HG02623 (cell line): ENCODE measurements around the gene PRRT4.

ENCODE experiments used
- ATAC-seq: cut with Tn5 transposase; IDR thresholded peaks from one replicate; pipeline ENCODE4 v1.9.1; 2021; ENCODE audit warnings: moderate library complexity; ENCODE audit not compliant: unreplicated experiment

PRRT4 gene

GRCh38 chr7:128395748-128396147 is 34.3 kb upstream of the PRRT4 start:
- no peak for ATAC-seq

- no peak for ATAC-seq
Observed at GRCh38 chr7:128394904-128395496, 33.5 kb upstream of the PRRT4 start.

GRCh38 chr7:128393526-128394330 is 32.2 kb upstream of the PRRT4 start:
- no peak for ATAC-seq

- ATAC-seq = no peak
Observed at GRCh38 chr7:128392446-128393327, 31.2 kb upstream of the PRRT4 start.

- no peak for ATAC-seq
Observed at GRCh38 chr7:128391805-128392204, 30.3 kb upstream of the PRRT4 start.

- no peak for ATAC-seq
Observed at GRCh38 chr7:128390871-128391565, 29.5 kb upstream of the PRRT4 start.

- ATAC-seq = no peak
Observed at GRCh38 chr7:128389618-128390329, 28.3 kb upstream of the PRRT4 start.

GRCh38 chr7:128389085-128389617 is 27.7 kb upstream of the PRRT4 start:
- ATAC-seq = no peak

- no peak for ATAC-seq
Observed at GRCh38 chr7:128388145-128388485, 26.6 kb upstream of the PRRT4 start.

GRCh38 chr7:128387216-128388144 is 26.0 kb upstream of the PRRT4 start:
- peak; percentile 70 for ATAC-seq

GRCh38 chr7:128385988-128386925 is 24.8 kb upstream of the PRRT4 start:
- ATAC-seq = no peak

GRCh38 chr7:128384726-128385125 is 23.2 kb upstream of the PRRT4 start:
- no peak for ATAC-seq

GRCh38 chr7:128383776-128384175 is 22.3 kb upstream of the PRRT4 start:
- no peak for ATAC-seq

GRCh38 chr7:128381161-128381821 is 19.8 kb upstream of the PRRT4 start:
- ATAC-seq = no peak

- no peak for ATAC-seq
Observed at GRCh38 chr7:128380483-128381106, 19.1 kb upstream of the PRRT4 start.

GRCh38 chr7:128379900-128380479 is 18.5 kb upstream of the PRRT4 start:
- no peak for ATAC-seq

GRCh38 chr7:128378637-128379036 is 17.1 kb upstream of the PRRT4 start:
- no peak for ATAC-seq
